ENCODE measurements around the gene GNAZ.

Gene GNAZ

GRCh38 chr22:23097412-23098229 is 27.3 kb downstream of the GNAZ start:
- H3K27me3 Mint-ChIP-seq (ENCODE audit: low read depth) = no peaks in the 10 kb centered on the region
- no peak overlapping the region for H3K4me3 Mint-ChIP-seq
- no peaks in the 10 kb centered on the region for H3K36me3 Mint-ChIP-seq (ENCODE audit: low read depth)
- no peaks in the 10 kb centered on the region for H3K9me3 Mint-ChIP-seq
- no peaks in the 10 kb centered on the region for H3K4me1 Mint-ChIP-seq (ENCODE audit: low read depth)
- no peak overlapping the region for H3K27ac Mint-ChIP-seq

GRCh38 chr22:23098230-23098705 is 27.9 kb downstream of the GNAZ start:
- Mint-ChIP-seq H3K4me3 (no peak overlapping the region), H3K36me3 (ENCODE audit: low read depth) (no peaks in the 10 kb centered on the region), H3K9me3 (no peaks in the 10 kb centered on the region), H3K27ac (no peak overlapping the region), H3K4me1 (ENCODE audit: low read depth) (no peaks in the 10 kb centered on the region), H3K27me3 (ENCODE audit: low read depth) (no peaks in the 10 kb centered on the region)

- Mint-ChIP-seq H3K4me1 (ENCODE audit: low read depth) (no peaks in the 10 kb centered on the region), H3K4me3 (no peak overlapping the region), H3K36me3 (ENCODE audit: low read depth) (no peaks in the 10 kb centered on the region), H3K27ac (no peak overlapping the region), H3K27me3 (ENCODE audit: low read depth) (no peaks in the 10 kb centered on the region), H3K9me3 (no peaks in the 10 kb centered on the region)
Measured at GRCh38 chr22:23098718-23099530, 28.6 kb downstream of the GNAZ start.

- Mint-ChIP-seq H3K27me3 (ENCODE audit: low read depth) (no peaks in the 10 kb centered on the region), H3K4me1 (ENCODE audit: low read depth) (no peaks in the 10 kb centered on the region), H3K36me3 (ENCODE audit: low read depth) (no peaks in the 10 kb centered on the region), H3K27ac (no peak overlapping the region), H3K4me3 (no peak overlapping the region), H3K9me3 (no peaks in the 10 kb centered on the region)
Measured at GRCh38 chr22:23099531-23099804, 29.1 kb downstream of the GNAZ start.

- Mint-ChIP-seq H3K4me1 (ENCODE audit: low read depth) (no peaks in the 10 kb centered on the region), H3K4me3 (no peak overlapping the region), H3K9me3 (no peaks in the 10 kb centered on the region), H3K27ac (no peak overlapping the region), H3K27me3 (ENCODE audit: low read depth) (no peaks in the 10 kb centered on the region), H3K36me3 (ENCODE audit: low read depth) (no peaks in the 10 kb centered on the region)
Measured at GRCh38 chr22:23100124-23100801, 29.9 kb downstream of the GNAZ start.

- Mint-ChIP-seq H3K4me1 (ENCODE audit: low read depth) (no peaks in the 10 kb centered on the region), H3K9me3 (no peaks in the 10 kb centered on the region), H3K27ac (no peak overlapping the region), H3K4me3 (no peak overlapping the region), H3K36me3 (ENCODE audit: low read depth) (no peaks in the 10 kb centered on the region), H3K27me3 (ENCODE audit: low read depth) (no peaks in the 10 kb centered on the region)
Measured at GRCh38 chr22:23101524-23101923, 31.2 kb downstream of the GNAZ start.

- no peaks in the 10 kb centered on the region for H3K4me1 Mint-ChIP-seq (ENCODE audit: low read depth)
- no peak overlapping the region for H3K4me3 Mint-ChIP-seq
- H3K27me3 Mint-ChIP-seq (ENCODE audit: low read depth) = no peaks in the 10 kb centered on the region
- no peak overlapping the region for H3K27ac Mint-ChIP-seq
- no peaks in the 10 kb centered on the region for H3K9me3 Mint-ChIP-seq
- H3K36me3 Mint-ChIP-seq (ENCODE audit: low read depth) = no peaks in the 10 kb centered on the region
Measured at GRCh38 chr22:23102002-23102655, 31.8 kb downstream of the GNAZ start.

- Mint-ChIP-seq H3K9me3 (no peaks in the 10 kb centered on the region), H3K27ac (no peak overlapping the region)
Measured at GRCh38 chr22:23102776-23103175, 32.5 kb downstream of the GNAZ start.

GRCh38 chr22:23103199-23103954 is 33.1 kb downstream of the GNAZ start:
- Mint-ChIP-seq H3K4me1 (ENCODE audit: low read depth) (no peaks in the 10 kb centered on the region), H3K27me3 (ENCODE audit: low read depth) (no peaks in the 10 kb centered on the region), H3K36me3 (ENCODE audit: low read depth) (no peaks in the 10 kb centered on the region), H3K9me3 (no peaks in the 10 kb centered on the region), H3K4me3 (no peak overlapping the region), H3K27ac (no peak overlapping the region)

More at GRCh38 chr22:23102776-23103175, 32.5 kb downstream of the GNAZ start:
- no peak overlapping the region for H3K4me3 Mint-ChIP-seq
- no peaks in the 10 kb centered on the region for H3K27me3 Mint-ChIP-seq (ENCODE audit: low read depth)
- H3K36me3 Mint-ChIP-seq (ENCODE audit: low read depth) = no peaks in the 10 kb centered on the region
- no peaks in the 10 kb centered on the region for H3K4me1 Mint-ChIP-seq (ENCODE audit: low read depth)

- no peaks in the 10 kb centered on the region for H3K9me3 Mint-ChIP-seq
- H3K4me1 Mint-ChIP-seq (ENCODE audit: low read depth) = no peaks in the 10 kb centered on the region
- H3K4me3 Mint-ChIP-seq = no peak overlapping the region
- no peak overlapping the region for H3K27ac Mint-ChIP-seq
- H3K27me3 Mint-ChIP-seq (ENCODE audit: low read depth) = no peaks in the 10 kb centered on the region
- no peaks in the 10 kb centered on the region for H3K36me3 Mint-ChIP-seq (ENCODE audit: low read depth)
Measured at GRCh38 chr22:23104187-23104971, 34.1 kb downstream of the GNAZ start.

GRCh38 chr22:23105304-23105703 is 35.0 kb downstream of the GNAZ start:
- no peaks in the 10 kb centered on the region for H3K4me1 Mint-ChIP-seq (ENCODE audit: low read depth)
- no peaks in the 10 kb centered on the region for H3K36me3 Mint-ChIP-seq (ENCODE audit: low read depth)
- no peaks in the 10 kb centered on the region for H3K27me3 Mint-ChIP-seq (ENCODE audit: low read depth)
- no peak overlapping the region for H3K4me3 Mint-ChIP-seq
- H3K27ac Mint-ChIP-seq = no peak overlapping the region
- H3K9me3 Mint-ChIP-seq = no peaks in the 10 kb centered on the region

- no peaks in the 10 kb centered on the region for H3K4me1 Mint-ChIP-seq (ENCODE audit: low read depth)
- H3K4me3 Mint-ChIP-seq = no peak overlapping the region
- no peaks in the 10 kb centered on the region for H3K9me3 Mint-ChIP-seq
- no peaks in the 10 kb centered on the region for H3K36me3 Mint-ChIP-seq (ENCODE audit: low read depth)
- H3K27ac Mint-ChIP-seq = no peak overlapping the region
- no peaks in the 10 kb centered on the region for H3K27me3 Mint-ChIP-seq (ENCODE audit: low read depth)
Measured at GRCh38 chr22:23105919-23106318, 35.6 kb downstream of the GNAZ start.

GRCh38 chr22:23106344-23106743 is 36.0 kb downstream of the GNAZ start:
- H3K4me3 Mint-ChIP-seq = no peak overlapping the region
- no peaks in the 10 kb centered on the region for H3K9me3 Mint-ChIP-seq
- H3K4me1 Mint-ChIP-seq (ENCODE audit: low read depth) = no peaks in the 10 kb centered on the region
- no peaks in the 10 kb centered on the region for H3K27me3 Mint-ChIP-seq (ENCODE audit: low read depth)
- H3K36me3 Mint-ChIP-seq (ENCODE audit: low read depth) = no peaks in the 10 kb centered on the region
- H3K27ac Mint-ChIP-seq = no peak overlapping the region
